ENCODE data around the gene PARD3B. TPM values are rescaled to one million over a fixed set of nuclear protein-coding genes. Genes with fewer than 3 reads are reported as not detected.

The PARD3B gene
- total RNA-seq, 1 experiment from 2014 or later: 3.6 TPM

DNA sequence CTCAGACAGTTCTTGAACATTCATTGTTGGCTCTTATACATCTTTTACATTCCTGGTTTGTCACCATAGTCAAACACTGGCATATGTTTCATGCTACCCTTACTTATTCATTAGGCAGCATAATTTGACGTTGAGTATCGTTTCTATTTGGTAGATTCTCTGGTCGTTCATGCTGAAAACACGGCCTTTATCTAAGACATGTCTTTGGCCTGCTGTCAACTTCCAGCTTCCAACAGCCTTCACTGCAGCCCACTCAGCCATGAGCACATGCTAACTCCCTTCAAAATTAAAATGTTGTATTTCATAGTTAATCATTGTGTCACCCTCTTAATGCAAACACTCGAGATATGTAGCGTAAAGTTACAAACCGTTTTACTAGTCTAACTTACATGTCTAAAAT, 644.0 kb downstream of the PARD3B start:
- H3K36me3 ChIP-seq (ENCODE audit: control insufficient read depth, insufficient read depth, low read length): no peaks in the 10 kb centered on the region
- no peak for TF ChIP-seq TCF7L2 (IDR thresholded peaks at IDR 0.05; ENCODE audit: low read depth, low read length)
- no peak for TF ChIP-seq SIN3A (IDR thresholded peaks at IDR 0.05; ENCODE audit: borderline replicate concordance, insufficient read depth, low read depth, low read length)
- no peak for TF ChIP-seq POLR2AphosphoS5 (IDR thresholded peaks at IDR 0.05; ENCODE audit: low read depth, low read length)
- TF ChIP-seq, protein P1, sequence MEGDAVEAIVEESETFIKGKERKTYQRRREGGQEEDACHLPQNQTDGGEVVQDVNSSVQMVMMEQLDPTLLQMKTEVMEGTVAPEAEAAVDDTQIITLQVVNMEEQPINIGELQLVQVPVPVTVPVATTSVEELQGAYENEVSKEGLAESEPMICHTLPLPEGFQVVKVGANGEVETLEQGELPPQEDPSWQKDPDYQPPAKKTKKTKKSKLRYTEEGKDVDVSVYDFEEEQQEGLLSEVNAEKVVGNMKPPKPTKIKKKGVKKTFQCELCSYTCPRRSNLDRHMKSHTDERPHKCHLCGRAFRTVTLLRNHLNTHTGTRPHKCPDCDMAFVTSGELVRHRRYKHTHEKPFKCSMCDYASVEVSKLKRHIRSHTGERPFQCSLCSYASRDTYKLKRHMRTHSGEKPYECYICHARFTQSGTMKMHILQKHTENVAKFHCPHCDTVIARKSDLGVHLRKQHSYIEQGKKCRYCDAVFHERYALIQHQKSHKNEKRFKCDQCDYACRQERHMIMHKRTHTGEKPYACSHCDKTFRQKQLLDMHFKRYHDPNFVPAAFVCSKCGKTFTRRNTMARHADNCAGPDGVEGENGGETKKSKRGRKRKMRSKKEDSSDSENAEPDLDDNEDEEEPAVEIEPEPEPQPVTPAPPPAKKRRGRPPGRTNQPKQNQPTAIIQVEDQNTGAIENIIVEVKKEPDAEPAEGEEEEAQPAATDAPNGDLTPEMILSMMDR (IDR thresholded peaks at IDR 0.05): no peak
- TF ChIP-seq, protein P2, sequence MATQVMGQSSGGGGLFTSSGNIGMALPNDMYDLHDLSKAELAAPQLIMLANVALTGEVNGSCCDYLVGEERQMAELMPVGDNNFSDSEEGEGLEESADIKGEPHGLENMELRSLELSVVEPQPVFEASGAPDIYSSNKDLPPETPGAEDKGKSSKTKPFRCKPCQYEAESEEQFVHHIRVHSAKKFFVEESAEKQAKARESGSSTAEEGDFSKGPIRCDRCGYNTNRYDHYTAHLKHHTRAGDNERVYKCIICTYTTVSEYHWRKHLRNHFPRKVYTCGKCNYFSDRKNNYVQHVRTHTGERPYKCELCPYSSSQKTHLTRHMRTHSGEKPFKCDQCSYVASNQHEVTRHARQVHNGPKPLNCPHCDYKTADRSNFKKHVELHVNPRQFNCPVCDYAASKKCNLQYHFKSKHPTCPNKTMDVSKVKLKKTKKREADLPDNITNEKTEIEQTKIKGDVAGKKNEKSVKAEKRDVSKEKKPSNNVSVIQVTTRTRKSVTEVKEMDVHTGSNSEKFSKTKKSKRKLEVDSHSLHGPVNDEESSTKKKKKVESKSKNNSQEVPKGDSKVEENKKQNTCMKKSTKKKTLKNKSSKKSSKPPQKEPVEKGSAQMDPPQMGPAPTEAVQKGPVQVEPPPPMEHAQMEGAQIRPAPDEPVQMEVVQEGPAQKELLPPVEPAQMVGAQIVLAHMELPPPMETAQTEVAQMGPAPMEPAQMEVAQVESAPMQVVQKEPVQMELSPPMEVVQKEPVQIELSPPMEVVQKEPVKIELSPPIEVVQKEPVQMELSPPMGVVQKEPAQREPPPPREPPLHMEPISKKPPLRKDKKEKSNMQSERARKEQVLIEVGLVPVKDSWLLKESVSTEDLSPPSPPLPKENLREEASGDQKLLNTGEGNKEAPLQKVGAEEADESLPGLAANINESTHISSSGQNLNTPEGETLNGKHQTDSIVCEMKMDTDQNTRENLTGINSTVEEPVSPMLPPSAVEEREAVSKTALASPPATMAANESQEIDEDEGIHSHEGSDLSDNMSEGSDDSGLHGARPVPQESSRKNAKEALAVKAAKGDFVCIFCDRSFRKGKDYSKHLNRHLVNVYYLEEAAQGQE (IDR thresholded peaks at IDR 0.05; ENCODE audit: insufficient read depth in 1 of 2, low read depth in 2 of 2, low read length in 1 of 2): no peak
- no TSS peak for BruUV-seq (replicated peaks)
- no peaks in the 10 kb centered on the region for H3K9me3 ChIP-seq (ENCODE audit: control insufficient read depth, insufficient read depth, low read depth, low read length)
- H3K27me3 ChIP-seq (ENCODE audit: control insufficient read depth, insufficient read depth, low read length): no peaks in the 10 kb centered on the region
- DNase-seq (ENCODE audit: low read depth, low spot score): no peak
- no peaks in the 10 kb centered on the region; the same call in 1 of the 2 replicates for H3K4me1 ChIP-seq (ENCODE audit: control insufficient read depth, insufficient read depth, low read length)
- POLR2A ChIA-PET: no interaction called here
- intact Hi-C loops (cut with micrococcal nuclease; ENCODE audit: unreplicated experiment): no loop called here
- no peak overlapping the region for H3K27ac ChIP-seq (ENCODE audit: low read length)
- no peak for ATAC-seq
- CTCF ChIA-PET: no interaction called here
- in situ Hi-C loops (cut with HindIII; ENCODE audit: low pct_unique_long_range_greater_than_20kb, low sequenced_read_pairs): no loop called here
- no peak overlapping the region for H3K4me3 ChIP-seq (ENCODE audit: low read depth in 2 of 2, low read length in 2 of 2)

DNA sequence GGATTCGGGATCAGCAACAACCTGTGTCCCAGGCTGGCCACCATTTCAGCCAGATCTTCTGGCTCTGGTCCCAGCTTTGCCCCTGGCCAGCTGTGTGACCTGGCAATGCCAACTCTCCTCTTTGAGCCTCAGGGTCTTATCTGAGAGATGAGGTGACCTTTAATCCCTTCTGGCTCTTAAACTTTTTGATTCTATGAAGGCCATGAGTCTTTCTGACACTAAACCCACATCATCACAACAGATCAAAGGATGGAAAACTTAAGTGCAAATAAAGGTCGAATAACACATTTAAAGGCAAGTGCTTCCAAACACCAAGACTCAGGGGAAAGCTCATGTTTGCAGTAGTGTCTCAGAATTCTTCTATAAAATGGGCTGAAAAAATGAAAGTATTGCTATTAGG, 645.3 kb downstream of the PARD3B start:
- no peaks in the 10 kb centered on the region; the same call in 1 of the 2 replicates for H3K4me1 ChIP-seq (ENCODE audit: control insufficient read depth, insufficient read depth, low read length)
- no peaks in the 10 kb centered on the region for H3K27me3 ChIP-seq (ENCODE audit: control insufficient read depth, insufficient read depth, low read length)
- no peak for ATAC-seq
- no peak overlapping the region for H3K4me3 ChIP-seq (ENCODE audit: low read depth in 2 of 2, low read length in 2 of 2)
- intact Hi-C loops (cut with micrococcal nuclease; ENCODE audit: unreplicated experiment): no loop called here
- no peaks in the 10 kb centered on the region for H3K36me3 ChIP-seq (ENCODE audit: control insufficient read depth, insufficient read depth, low read length)
- no peak for DNase-seq (ENCODE audit: low read depth, low spot score)
- ChIA-PET CTCF (no interaction called here), POLR2A (no interaction called here)
- in situ Hi-C loops (cut with HindIII; ENCODE audit: low pct_unique_long_range_greater_than_20kb, low sequenced_read_pairs): no loop called here
- H3K9me3 ChIP-seq (ENCODE audit: control insufficient read depth, insufficient read depth, low read depth, low read length): no peaks in the 10 kb centered on the region
- BruUV-seq (replicated peaks): no TSS peak
- no peak overlapping the region for H3K27ac ChIP-seq (ENCODE audit: low read length)
- TF ChIP-seq, protein P2 (IDR thresholded peaks at IDR 0.05; ENCODE audit: insufficient read depth in 1 of 2, low read depth in 2 of 2, low read length in 1 of 2): no peak
- TF ChIP-seq POLR2AphosphoS5 (IDR thresholded peaks at IDR 0.05; ENCODE audit: low read depth, low read length) (no peak), SIN3A (IDR thresholded peaks at IDR 0.05; ENCODE audit: borderline replicate concordance, insufficient read depth, low read depth, low read length) (no peak), TCF7L2 (IDR thresholded peaks at IDR 0.05; ENCODE audit: low read depth, low read length) (no peak)
- TF ChIP-seq, protein P1 (IDR thresholded peaks at IDR 0.05): no peak

All from Panc1 (cell line).